Natural killer cell (primary cell): ENCODE results near the gene METTL24. TPM values are rescaled to one million over a fixed set of nuclear protein-coding genes. Genes with fewer than 3 reads are reported as not detected.

ENCODE experiments used
- ATAC-seq, 3 donors: fragments of 150-1000 bp in 2 of 3; fragments of 200-7000 bp in 1 of 3; cut with Tn5 transposase; 1 replicate in 1 of 3; 2 replicates in 2 of 3; pipeline ENCODE4 v1.10.0; 2021; ENCODE audit warnings: mild to moderate bottlenecking in 2 of 3, moderate library complexity in 2 of 3
- DNase-seq, 2 donors: peaks; one replicate each; pipeline versions ENCODE4 v3.0.0 to v3.0.0-alpha.2; 2013 to 2021; ENCODE audit warnings: mixed read lengths in 1 of 2
- H3K27ac ChIP-seq: one replicate; pipeline ENCODE4 v1.5.1; 2013; ENCODE audit warnings: mild to moderate bottlenecking, low read length
- H3K27me3 ChIP-seq: one replicate; pipeline ENCODE4 v1.6.1; 2013; ENCODE audit warnings: low read length; ENCODE audit not compliant: control insufficient read depth, insufficient read depth
- H3K36me3 ChIP-seq: one replicate; pipeline ENCODE4 v1.6.1; 2013; ENCODE audit warnings: low read length; ENCODE audit not compliant: control insufficient read depth, insufficient read depth
- H3K4me1 ChIP-seq: one replicate; pipeline ENCODE4 v1.6.1; 2013; ENCODE audit warnings: low read length; ENCODE audit not compliant: control insufficient read depth, insufficient read depth
- H3K4me3 ChIP-seq: one replicate; pipeline ENCODE4 v1.5.1; 2013; ENCODE audit warnings: low read length
- H3K9me3 ChIP-seq: one replicate; pipeline ENCODE4 v1.6.1; 2013; ENCODE audit warnings: low read length; ENCODE audit not compliant: control insufficient read depth, insufficient read depth
- H3K27ac Mint-ChIP-seq, 2 donors: one replicate each; pipeline ENCODE4 v1.8.0; 2022; ENCODE audit warnings: mild to moderate bottlenecking in 2 of 2, mixed read lengths in 2 of 2, moderate library complexity in 1 of 2
- H3K27me3 Mint-ChIP-seq, 2 donors: one replicate each; pipeline ENCODE4 v1.8.0; 2022; ENCODE audit warnings: low read depth in 2 of 2, mixed read lengths in 2 of 2
- H3K36me3 Mint-ChIP-seq: one replicate; pipeline ENCODE4 v1.8.0; 2022; ENCODE audit warnings: mixed read lengths
- H3K4me1 Mint-ChIP-seq, 2 donors: one replicate each; pipeline ENCODE4 v1.8.0; 2022; ENCODE audit warnings: mixed read lengths in 2 of 2
- H3K4me3 Mint-ChIP-seq: one replicate; pipeline ENCODE4 v1.8.0; 2022; ENCODE audit warnings: mild to moderate bottlenecking, moderate library complexity, mixed read lengths
- H3K9me3 Mint-ChIP-seq, 2 donors: one replicate each; pipeline ENCODE4 v1.8.0; 2022; ENCODE audit warnings: mixed read lengths in 2 of 2
- WGBS: methylation state at CpG from one replicate; pipeline ENCODE4 v1.1.7; 2013; ENCODE audit warnings: missing lambda C conversion rate; ENCODE audit not compliant: insufficient coverage; 5-methylcytosine and 5-hydroxymethylcytosine counted together
- intact Hi-C: fragments of 100-400 bp; cut with micrococcal nuclease; formaldehyde crosslinking; loops from one replicate; pipeline ENCODE4 v1.14.2; 2022
- total RNA-seq, 4 donors: library from RNA; stranded (reverse); fragments of 120-200 nt in 1 of 4; gene quantifications; one replicate each; pipeline versions ENCODE4 v1.2.3 to v1.2.4, GENCODE V29; 2013 to 2022
- TF ChIP-seq, protein P1 (sequence below): fragments of 200-600 bp; IDR thresholded peaks from one replicate; pipeline ENCODE4 v1.8.0; 2022; ENCODE audit warnings: antibody characterized with exemption

METTL24 gene
- total RNA-seq, 3 donors from 2014 or later (not counting 1 experiment from before 2014, with no cell fraction given): 0.24 to 1.00 TPM; not detected in 1

DNA sequence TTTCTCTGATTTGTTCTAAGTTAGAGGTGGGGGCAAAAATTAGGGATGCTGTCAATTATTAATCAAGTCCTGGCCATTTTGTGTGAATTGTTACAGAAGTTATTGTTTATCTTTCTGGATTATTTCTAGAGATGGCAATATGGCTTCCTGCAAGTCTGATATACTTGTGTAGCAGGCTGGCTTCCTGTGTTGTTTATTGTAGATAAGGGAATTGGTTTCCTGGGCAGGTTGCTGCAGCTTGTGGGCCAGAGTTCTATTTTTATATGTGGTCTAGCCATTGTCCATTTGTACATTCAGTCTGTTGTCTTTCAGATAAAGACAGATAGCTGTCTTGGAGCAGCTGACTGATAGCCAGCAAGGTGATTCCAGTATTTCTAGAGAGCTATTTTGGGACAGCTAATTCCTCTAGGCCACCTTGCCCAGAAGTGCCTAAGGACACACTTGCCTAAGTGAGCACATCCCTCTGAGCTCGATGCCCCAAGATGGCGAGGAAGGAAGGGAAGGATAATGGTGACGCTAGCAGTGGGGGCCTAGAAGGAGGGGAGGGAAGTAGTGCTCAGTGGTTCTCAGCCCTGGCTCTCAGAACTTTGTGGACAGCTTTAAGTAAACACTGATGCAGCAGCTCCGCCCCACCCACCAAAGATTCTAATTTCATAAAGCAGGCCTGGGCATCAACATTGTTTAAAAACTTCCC lies 31.7 kb upstream of the METTL24 start:
- WGBS: 44% methylated on average over 4 of the region's 4 CpGs
- Mint-ChIP-seq H3K27me3 (no peaks in the 10 kb centered on the region), H3K27ac (peak overlapping the region; percentile 70 to 73), H3K4me3 (peak overlapping the region; percentile 73), H3K9me3 (no peaks in the 10 kb centered on the region), H3K36me3 (no peaks in the 10 kb centered on the region), H3K4me1 (peaks cover 21 to 26% of the 10 kb centered on the region in 2 donors)
- intact Hi-C loops: loop anchor here (1.0 to 5.0 kb wide), 2 partner anchors 208 to 351 kb away; partner anchors contain the start of gene CDC40
- DNase-seq (no peak), ATAC-seq (peak; percentile 42 to 82 (median 50))
- TF ChIP-seq, protein P1, sequence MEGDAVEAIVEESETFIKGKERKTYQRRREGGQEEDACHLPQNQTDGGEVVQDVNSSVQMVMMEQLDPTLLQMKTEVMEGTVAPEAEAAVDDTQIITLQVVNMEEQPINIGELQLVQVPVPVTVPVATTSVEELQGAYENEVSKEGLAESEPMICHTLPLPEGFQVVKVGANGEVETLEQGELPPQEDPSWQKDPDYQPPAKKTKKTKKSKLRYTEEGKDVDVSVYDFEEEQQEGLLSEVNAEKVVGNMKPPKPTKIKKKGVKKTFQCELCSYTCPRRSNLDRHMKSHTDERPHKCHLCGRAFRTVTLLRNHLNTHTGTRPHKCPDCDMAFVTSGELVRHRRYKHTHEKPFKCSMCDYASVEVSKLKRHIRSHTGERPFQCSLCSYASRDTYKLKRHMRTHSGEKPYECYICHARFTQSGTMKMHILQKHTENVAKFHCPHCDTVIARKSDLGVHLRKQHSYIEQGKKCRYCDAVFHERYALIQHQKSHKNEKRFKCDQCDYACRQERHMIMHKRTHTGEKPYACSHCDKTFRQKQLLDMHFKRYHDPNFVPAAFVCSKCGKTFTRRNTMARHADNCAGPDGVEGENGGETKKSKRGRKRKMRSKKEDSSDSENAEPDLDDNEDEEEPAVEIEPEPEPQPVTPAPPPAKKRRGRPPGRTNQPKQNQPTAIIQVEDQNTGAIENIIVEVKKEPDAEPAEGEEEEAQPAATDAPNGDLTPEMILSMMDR: no peak
- no peaks in the 10 kb centered on the region for H3K9me3 ChIP-seq
- no peak overlapping the region for H3K4me3 ChIP-seq
- H3K27me3 ChIP-seq: no peaks in the 10 kb centered on the region
- peaks cover 7% of the 10 kb centered on the region for H3K4me1 ChIP-seq
- peak overlapping the region; percentile 24 for H3K27ac ChIP-seq
- H3K36me3 ChIP-seq: no peaks in the 10 kb centered on the region

- no peaks in the 10 kb centered on the region for H3K27me3 Mint-ChIP-seq
- H3K4me3 Mint-ChIP-seq: no peak overlapping the region
- H3K4me3 ChIP-seq: no peak overlapping the region
- peaks cover 21 to 26% of the 10 kb centered on the region in 2 donors for H3K4me1 Mint-ChIP-seq
- WGBS: 86% methylated on average over 1 of the region's 2 CpGs
- no peak for ATAC-seq
- H3K36me3 ChIP-seq: no peaks in the 10 kb centered on the region
- H3K36me3 Mint-ChIP-seq: no peaks in the 10 kb centered on the region
- H3K9me3 Mint-ChIP-seq: no peaks in the 10 kb centered on the region
- no peak for DNase-seq
- no peaks in the 10 kb centered on the region for H3K27me3 ChIP-seq
- H3K27ac Mint-ChIP-seq: no peak overlapping the region
- TF ChIP-seq, protein P1: no peak
- H3K4me1 ChIP-seq: peaks cover 7% of the 10 kb centered on the region
- no peak overlapping the region for H3K27ac ChIP-seq
- intact Hi-C loops: no loop called here
- no peaks in the 10 kb centered on the region for H3K9me3 ChIP-seq
Measured at GRCh38 chr6:110387986-110388385, 29.8 kb upstream of the METTL24 start.

DNA sequence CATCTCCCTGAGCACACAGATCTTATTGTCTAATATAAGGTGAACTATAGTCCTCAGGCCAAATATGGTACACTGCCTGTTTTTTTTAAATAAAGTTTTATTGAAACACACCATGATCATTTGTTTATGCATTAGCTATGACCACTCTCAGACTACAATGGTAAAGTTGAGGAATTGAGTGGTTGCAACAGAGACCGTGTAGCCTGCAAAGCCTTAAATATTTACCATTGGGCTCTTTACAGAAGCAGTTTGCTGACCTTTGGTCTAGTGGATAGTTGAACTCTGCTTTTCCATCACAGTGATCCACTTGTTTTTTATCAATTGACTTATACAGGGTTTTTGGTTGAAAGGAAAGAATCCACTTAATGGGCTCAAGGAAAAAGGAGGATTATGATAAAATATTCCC lies 27.3 kb upstream of the METTL24 start:
- DNase-seq: no peak
- no peaks in the 10 kb centered on the region for H3K27me3 ChIP-seq
- TF ChIP-seq, protein P1: no peak
- peaks cover 7% of the 10 kb centered on the region for H3K4me1 ChIP-seq
- H3K4me3 ChIP-seq: no peak overlapping the region
- Mint-ChIP-seq H3K36me3 (no peaks in the 10 kb centered on the region), H3K27ac (no peak overlapping the region), H3K9me3 (no peaks in the 10 kb centered on the region), H3K4me1 (peaks cover 15 to 20% of the 10 kb centered on the region in 2 donors), H3K4me3 (no peak overlapping the region), H3K27me3 (peaks cover 0 to 8% of the 10 kb centered on the region in 2 donors)
- no peak for ATAC-seq
- intact Hi-C loops: no loop called here
- WGBS: 90% methylated on average over 1 of the region's 1 CpG
- no peaks in the 10 kb centered on the region for H3K9me3 ChIP-seq
- H3K36me3 ChIP-seq: no peaks in the 10 kb centered on the region
- no peak overlapping the region for H3K27ac ChIP-seq

DNA sequence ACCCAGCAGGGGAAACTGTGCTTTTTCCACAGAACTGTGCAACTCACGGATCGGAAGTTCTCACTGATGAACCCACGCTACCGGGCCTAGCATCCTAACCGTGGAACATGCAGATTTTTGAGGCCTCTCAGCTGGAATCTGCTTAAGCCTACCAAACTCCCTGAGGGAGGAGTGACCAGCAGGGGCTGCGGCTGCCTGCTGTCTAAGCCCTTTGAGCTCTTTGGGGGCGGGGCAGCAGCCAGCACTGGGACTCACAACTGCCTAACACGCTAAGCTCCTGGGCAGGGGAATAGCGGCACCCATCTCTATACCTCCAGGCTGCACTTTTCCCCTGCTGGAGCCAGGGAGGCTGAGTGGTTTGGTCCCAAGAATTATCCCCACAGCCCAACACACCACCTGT lies 20.4 kb upstream of the METTL24 start:
- no peaks in the 10 kb centered on the region for H3K36me3 ChIP-seq
- H3K4me1 ChIP-seq: no peaks in the 10 kb centered on the region
- no peak for ATAC-seq
- no peaks in the 10 kb centered on the region for H3K9me3 ChIP-seq
- no peaks in the 10 kb centered on the region for H3K27me3 ChIP-seq
- no peak overlapping the region for H3K27ac ChIP-seq
- 96% methylated on average over 9 of the region's 9 CpGs for WGBS
- no peak for DNase-seq
- Mint-ChIP-seq H3K36me3 (no peaks in the 10 kb centered on the region), H3K27ac (no peak overlapping the region), H3K4me1 (no peaks in the 10 kb centered on the region), H3K4me3 (no peak overlapping the region), H3K27me3 (peaks cover 0 to 14% of the 10 kb centered on the region in 2 donors), H3K9me3 (no peaks in the 10 kb centered on the region)
- H3K4me3 ChIP-seq: no peak overlapping the region
- TF ChIP-seq, protein P1: no peak
- intact Hi-C loops: no loop called here
